Lung (tissue), 12 donors: ENCODE data around the gene CHRNG. TPM values are rescaled to one million over a fixed set of nuclear protein-coding genes. Genes with fewer than 3 reads are reported as not detected.

Experiments
- ATAC-seq: fragments of 200-7000 bp; cut with Tn5 transposase; one replicate; pipeline ENCODE4 v1.9.1; 2020; ENCODE audit warnings: moderate number of reproducible peaks; ENCODE audit not compliant: insufficient read depth, low FRiP score
- DNase-seq, 3 donors: peaks; one replicate each; pipeline ENCODE4 v3.0.0-alpha.2; 2013 to 2017
- H3K27ac ChIP-seq, 2 donors: one replicate each; pipeline ENCODE4 v1.5.1; 2013; ENCODE audit warnings: mild to moderate bottlenecking in 2 of 2, moderate library complexity in 2 of 2, control low read depth in 1 of 2, inconsistent platforms in 1 of 2, low read depth in 1 of 2, low read length in 1 of 2
- H3K27me3 ChIP-seq, 3 donors: one replicate each; pipeline ENCODE4 v1.5.1; 2013; ENCODE audit warnings: low read length in 2 of 3; ENCODE audit not compliant: control insufficient read depth in 3 of 3, insufficient read depth in 3 of 3
- H3K36me3 ChIP-seq, 4 donors: one replicate each; pipeline ENCODE4 v1.5.1; 2013; ENCODE audit warnings: low read length in 4 of 4, mild to moderate bottlenecking in 1 of 4, moderate library complexity in 1 of 4; ENCODE audit not compliant: control insufficient read depth in 4 of 4, insufficient read depth in 4 of 4
- H3K4me1 ChIP-seq, 5 donors: one replicate each; pipeline ENCODE4 v1.5.1; 2013; ENCODE audit warnings: low read length in 5 of 5, mild to moderate bottlenecking in 2 of 5, moderate library complexity in 1 of 5; ENCODE audit not compliant: control insufficient read depth in 5 of 5, insufficient read depth in 5 of 5
- H3K4me3 ChIP-seq: one replicate; pipeline ENCODE4 v1.5.1; 2013; ENCODE audit warnings: mild to moderate bottlenecking, control low read depth, moderate library complexity
- H3K9ac ChIP-seq, 2 donors: one replicate each; pipeline ENCODE4 v1.5.1; 2013; ENCODE audit warnings: low read length in 2 of 2, control low read depth in 1 of 2; ENCODE audit not compliant: insufficient read depth in 1 of 2
- H3K9me3 ChIP-seq, 4 donors: one replicate each; pipeline ENCODE4 v1.5.1; 2013; ENCODE audit warnings: low read length in 3 of 4, mild to moderate bottlenecking in 1 of 4, moderate library complexity in 1 of 4; ENCODE audit not compliant: control insufficient read depth in 4 of 4, insufficient read depth in 3 of 4
- WGBS, 2 donors: extraction: QIAGEN DNeasy Blood & Tissue Kit; methylation state at CpG; one replicate each; pipeline ENCODE4 v1.1.7; 2013; 5-methylcytosine and 5-hydroxymethylcytosine counted together
- polyA plus RNA-seq, 2 donors: library from polyadenylated mRNA; stranded (reverse); fragments of 200-250 nt; gene quantifications; one replicate each; pipeline ENCODE4 v1.2.1, GENCODE V29; 2013
- total RNA-seq, 2 donors: library from RNA; depleted of rRNA in 1 of 2; stranded (reverse); fragments of >200 nt in 1 of 2; gene quantifications; one replicate each; pipeline ENCODE4 v1.2.1, GENCODE V29; 2014 to 2021
- TF ChIP-seq, protein P1 (sequence below): IDR thresholded peaks from 2 replicates; pipeline ENCODE4 v1.5.1; 2012; ENCODE audit warnings: mild to moderate bottlenecking; ENCODE audit errors: control extremely low read depth, extremely low read depth
- donor health status: control.
- donor health status: control.
- donor health status: Bipolar disorder and iron deficiency.
- donor health status: healthy.
- donor health status: DM: yes; HTN: yes; CAD: no.

CHRNG gene
- total and polyA plus RNA-seq, 4 donors, result not detected

DNA sequence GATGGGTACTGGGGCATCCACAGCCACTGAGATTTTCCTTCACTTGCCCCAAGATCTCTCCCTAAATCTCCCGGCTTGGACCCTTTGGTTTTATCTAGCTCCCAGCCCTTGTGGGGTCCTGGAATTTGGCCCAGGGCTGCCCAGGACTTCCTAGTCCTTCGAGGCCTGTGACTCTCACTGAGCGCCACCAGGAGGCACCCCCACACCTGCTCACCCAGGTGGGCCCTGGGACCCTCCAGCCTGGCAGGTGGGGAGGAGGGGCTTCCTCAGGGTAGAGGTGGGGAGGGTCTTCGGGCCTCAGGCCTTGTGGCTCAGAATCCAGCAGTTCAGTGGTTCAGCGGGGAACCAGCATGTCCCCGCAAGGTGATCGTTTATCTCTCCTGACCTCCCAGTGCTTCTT lies 31.2 kb upstream of the CHRNG start:
- H3K9ac ChIP-seq, result no peak overlapping the region
- WGBS, 2 donors, result 71 to 79% methylated on average over 7 of the region's 7 CpGs
- peaks cover 0 to 6% (median 0%) of the 10 kb centered on the region in 5 donors for H3K4me1 ChIP-seq
- peaks cover 0 to 4% (median 0%) of the 10 kb centered on the region in 4 donors for H3K9me3 ChIP-seq
- H3K36me3 ChIP-seq, result no peaks in the 10 kb centered on the region
- H3K4me3 ChIP-seq, result no peak overlapping the region
- H3K27me3 ChIP-seq, result peaks cover 0 to 40% (median 22%) of the 10 kb centered on the region in 3 donors
- no peak for DNase-seq
- no peak overlapping the region for H3K27ac ChIP-seq
- TF ChIP-seq, protein P1, sequence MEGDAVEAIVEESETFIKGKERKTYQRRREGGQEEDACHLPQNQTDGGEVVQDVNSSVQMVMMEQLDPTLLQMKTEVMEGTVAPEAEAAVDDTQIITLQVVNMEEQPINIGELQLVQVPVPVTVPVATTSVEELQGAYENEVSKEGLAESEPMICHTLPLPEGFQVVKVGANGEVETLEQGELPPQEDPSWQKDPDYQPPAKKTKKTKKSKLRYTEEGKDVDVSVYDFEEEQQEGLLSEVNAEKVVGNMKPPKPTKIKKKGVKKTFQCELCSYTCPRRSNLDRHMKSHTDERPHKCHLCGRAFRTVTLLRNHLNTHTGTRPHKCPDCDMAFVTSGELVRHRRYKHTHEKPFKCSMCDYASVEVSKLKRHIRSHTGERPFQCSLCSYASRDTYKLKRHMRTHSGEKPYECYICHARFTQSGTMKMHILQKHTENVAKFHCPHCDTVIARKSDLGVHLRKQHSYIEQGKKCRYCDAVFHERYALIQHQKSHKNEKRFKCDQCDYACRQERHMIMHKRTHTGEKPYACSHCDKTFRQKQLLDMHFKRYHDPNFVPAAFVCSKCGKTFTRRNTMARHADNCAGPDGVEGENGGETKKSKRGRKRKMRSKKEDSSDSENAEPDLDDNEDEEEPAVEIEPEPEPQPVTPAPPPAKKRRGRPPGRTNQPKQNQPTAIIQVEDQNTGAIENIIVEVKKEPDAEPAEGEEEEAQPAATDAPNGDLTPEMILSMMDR, result no peak
- ATAC-seq, result no peak

DNA sequence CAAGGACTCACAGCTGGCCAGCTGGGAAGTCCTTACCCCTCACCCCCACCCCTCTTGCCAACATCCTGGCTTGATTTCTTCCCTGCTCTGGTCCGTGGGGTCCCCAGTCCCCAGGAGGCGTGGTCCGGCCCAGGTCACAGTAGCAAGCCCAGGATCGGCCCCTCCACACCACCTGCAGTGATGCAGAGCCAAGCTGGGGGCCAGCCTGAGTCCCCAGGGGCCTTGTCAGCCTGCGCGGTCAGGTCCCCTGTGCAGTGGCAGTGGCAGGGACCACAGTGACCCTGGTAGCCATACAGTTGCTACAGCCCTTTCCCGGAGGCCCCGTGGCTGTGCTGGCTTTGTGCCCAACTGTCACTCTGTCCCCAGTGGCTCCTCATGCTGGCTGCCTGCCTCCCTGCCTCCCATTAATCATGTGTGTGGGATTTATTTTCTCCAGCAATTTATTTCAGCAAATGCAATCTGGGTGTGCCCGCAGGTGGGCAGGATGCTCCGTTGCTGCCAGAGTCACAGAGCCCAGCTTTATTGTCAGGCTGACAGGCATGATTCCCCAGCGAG lies 28.1 kb upstream of the CHRNG start:
- TF ChIP-seq, protein P1, result no peak
- Histone ChIP-seq H3K27ac (no peak overlapping the region), H3K27me3 (peaks cover 0 to 10% (median 0%) of the 10 kb centered on the region in 3 donors), H3K4me3 (no peak overlapping the region), H3K4me1 (no peaks in the 10 kb centered on the region), H3K36me3 (no peaks in the 10 kb centered on the region), H3K9me3 (peaks cover 0 to 2% (median 0%) of the 10 kb centered on the region in 4 donors), H3K9ac (no peak overlapping the region)
- ATAC-seq, result no peak
- no peak for DNase-seq
- WGBS, 2 donors, result 63 to 68% methylated on average over 11 of the region's 11 CpGs

DNA sequence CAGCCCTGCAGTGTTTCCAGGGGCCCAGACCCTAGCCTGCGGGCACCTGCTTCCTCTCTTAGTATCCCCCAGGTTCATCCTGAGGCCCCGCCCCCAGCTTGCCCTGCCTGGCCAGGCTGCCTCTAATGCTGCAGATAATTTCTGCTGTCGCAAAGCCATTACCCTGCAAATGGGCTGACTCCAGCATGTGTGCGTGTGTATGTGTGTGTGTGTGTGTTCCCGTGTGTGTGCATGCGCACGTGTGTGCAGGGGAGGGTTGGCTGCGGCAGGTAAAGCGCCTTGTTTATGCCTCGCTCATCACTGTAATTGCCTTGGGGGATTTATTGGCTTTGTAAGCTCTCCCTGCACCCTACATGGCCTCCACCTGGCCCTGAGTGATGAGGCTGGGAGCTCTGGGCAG lies 26.9 kb upstream of the CHRNG start:
- no peak for ATAC-seq
- no peaks in the 10 kb centered on the region for H3K4me1 ChIP-seq
- 76 to 83% methylated on average over 10 of the region's 10 CpGs for WGBS, 2 donors
- H3K9ac ChIP-seq, result no peak overlapping the region
- peaks cover 0 to 9% (median 3%) of the 10 kb centered on the region in 3 donors for H3K27me3 ChIP-seq
- no peak overlapping the region for H3K27ac ChIP-seq
- no peak overlapping the region for H3K4me3 ChIP-seq
- DNase-seq, result no peak
- no peaks in the 10 kb centered on the region for H3K36me3 ChIP-seq
- TF ChIP-seq, protein P1, result no peak
- peaks cover 0 to 2% (median 0%) of the 10 kb centered on the region in 4 donors for H3K9me3 ChIP-seq

DNA sequence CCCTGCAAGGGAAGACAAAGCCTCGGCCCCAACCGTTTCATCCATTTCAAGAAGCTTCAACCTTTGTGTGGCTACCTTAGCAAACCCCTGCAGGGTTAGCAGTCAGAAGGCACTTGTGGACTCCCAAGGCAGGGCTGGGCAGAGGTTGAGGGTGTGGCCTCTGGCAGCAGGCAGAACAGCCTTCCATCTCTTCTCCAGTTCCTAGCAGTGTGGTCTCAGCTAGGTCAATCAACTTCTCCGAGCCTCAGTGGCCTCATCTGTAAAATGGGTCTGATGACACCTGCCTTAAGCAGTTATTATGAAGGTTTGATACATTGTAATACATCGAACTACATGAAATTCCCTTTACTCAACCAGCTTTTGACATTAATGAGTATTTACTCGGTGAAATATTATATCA lies 26.1 kb upstream of the CHRNG start:
- H3K36me3 ChIP-seq, result no peaks in the 10 kb centered on the region
- no peaks in the 10 kb centered on the region for H3K4me1 ChIP-seq
- peaks cover 0 to 7% (median 3%) of the 10 kb centered on the region in 3 donors for H3K27me3 ChIP-seq
- DNase-seq (no peak), ATAC-seq (no peak)
- 78 to 86% methylated on average over 5 of the region's 5 CpGs for WGBS, 2 donors
- no peak overlapping the region for H3K9ac ChIP-seq
- TF ChIP-seq, protein P1, result no peak
- no peak overlapping the region for H3K27ac ChIP-seq
- no peak overlapping the region for H3K4me3 ChIP-seq
- peaks cover 0 to 2% (median 0%) of the 10 kb centered on the region in 4 donors for H3K9me3 ChIP-seq
